ENCODE measurements around the gene PPP1R37.

- TF ChIP-seq CTCF (IDR thresholded peaks at IDR 0.05) = no peak
- no peak for TF ChIP-seq POLR2A (IDR thresholded peaks at IDR 0.05)
Measured at GRCh38 chr19:45163156-45163555, 70.2 kb downstream of the PPP1R37 start.

Measured in thyroid gland (tissue), 4 donors.